GM12878 (cell line): ENCODE data around the gene KRTAP10-1. TPM values are rescaled to one million over a fixed set of nuclear protein-coding genes. Genes with fewer than 3 reads are reported as not detected.

ENCODE experiments used
- ATAC-seq: fragments of 200-7000 bp; cut with Tn5 transposase; 3 replicates; pipeline ENCODE4 v1.9.1; 2020; ENCODE audit warnings: mild to moderate bottlenecking, moderate library complexity
- BruUV-seq: library from RNA; stranded (reverse); fragments of 400-500 nt; replicated peaks from 2 replicates; lab custom pipeline; 2021; lab: Mats Ljungman, UMichigan
- CTCF ChIA-PET: fragments of 300-600 bp; sonication (Branson Sonifier 250); formaldehyde crosslinking; extraction: SDS; loops from one replicate; lab custom pipeline; 2021; ENCODE audit warnings: inconsistent platforms; lab: Yijun Ruan, JAX
- POLR2A ChIA-PET: fragments of 350-600 bp; formaldehyde crosslinking; extraction: SDS; loops from one replicate; lab custom pipeline; 2021; ENCODE audit warnings: inconsistent platforms; lab: Charles Lee
- RAD21 ChIA-PET: fragments of 300-600 bp; sonication (Branson Sonifier 250); formaldehyde crosslinking; loops from one replicate; lab custom pipeline; 2023; ENCODE audit warnings: antibody characterized with exemption; ENCODE audit not compliant: unreplicated experiment; lab: Charles Lee
- SMC1A ChIA-PET: fragments of 300-600 bp; sonication (Branson Sonifier 250); formaldehyde crosslinking; loops from one replicate; lab custom pipeline; 2023; ENCODE audit not compliant: unreplicated experiment, uncharacterized antibody; lab: Charles Lee
- DNase-seq: peaks from one replicate; pipeline ENCODE4 v3.0.0-alpha.2; 2011; ENCODE audit warnings: low read depth, low spot score
- FAIRE-seq: peaks from 3 replicates; lab custom pipeline; 2011; peaks lifted over from hg19 to GRCh38; lab: Jason Lieb, UNC
- H2AFZ ChIP-seq: 2 replicates; pipeline ENCODE4 v1.6.0; 2011; ENCODE audit warnings: low read depth, low read length, control low read depth; ENCODE audit not compliant: control insufficient read depth
- H3K27ac ChIP-seq: 2 replicates; pipeline ENCODE4 v1.5.1; 2011; ENCODE audit warnings: control low read depth; ENCODE audit not compliant: control insufficient read depth, insufficient read depth
- H3K27me3 ChIP-seq, 2 experiments: replicated peaks in 1 of 2; 2 replicates each; pipeline versions ENCODE4 v1.6.0 to v1.6.1; 2011; ENCODE audit warnings: low read length in 1 of 2; ENCODE audit not compliant: control insufficient read depth in 2 of 2, insufficient read depth in 2 of 2
- H3K36me3 ChIP-seq, 2 experiments: 2 replicates each; pipeline ENCODE4 v1.5.1; 2011; ENCODE audit warnings: low read length in 1 of 2; ENCODE audit not compliant: control insufficient read depth in 2 of 2, insufficient read depth in 2 of 2
- H3K4me1 ChIP-seq: 2 replicates; pipeline ENCODE4 v1.6.1; 2011; ENCODE audit warnings: mild to moderate bottlenecking, low read length, moderate library complexity, mixed read lengths; ENCODE audit not compliant: control insufficient read depth, insufficient read depth
- H3K4me2 ChIP-seq: 2 replicates; pipeline ENCODE4 v1.6.0; 2011; ENCODE audit warnings: control low read depth; ENCODE audit not compliant: control insufficient read depth, insufficient read depth
- H3K4me3 ChIP-seq: fragments of 200-600 bp; sonication (generic); 2 replicates; pipeline ENCODE4 v1.5.1; 2016
- H3K79me2 ChIP-seq: 2 replicates; pipeline ENCODE4 v1.6.0; 2011; ENCODE audit warnings: low read length; ENCODE audit not compliant: control insufficient read depth, insufficient read depth
- H3K9ac ChIP-seq: 2 replicates; pipeline ENCODE4 v1.8.0; 2011; ENCODE audit warnings: low read length, control low read depth, mixed read lengths; ENCODE audit not compliant: control insufficient read depth, insufficient read depth
- H3K9me3 ChIP-seq: replicated peaks from 3 replicates; pipeline ENCODE4 v1.5.1; 2011; ENCODE audit warnings: mild to moderate bottlenecking, low read length; ENCODE audit not compliant: control insufficient read depth, insufficient read depth
- H4K20me1 ChIP-seq: 2 replicates; pipeline ENCODE4 v1.6.0; 2011; ENCODE audit not compliant: control insufficient read depth, insufficient read depth
- ATF2 ChIP-seq: IDR thresholded peaks from 2 replicates; pipeline ENCODE4 v1.6.1; 2012; ENCODE audit warnings: low read length, inconsistent platforms
- BHLHE40 ChIP-seq, 2 experiments: fragments of 450-650 bp in 1 of 2; IDR thresholded peaks; 2 replicates each; pipeline ENCODE4 v1.6.1; 2011 to 2017; ENCODE audit warnings: low read depth in 2 of 2, borderline replicate concordance in 1 of 2, improper control_type of control experiment in 1 of 2, low read length in 1 of 2, mild to moderate bottlenecking in 1 of 2
- E4F1 ChIP-seq: fragments of 450-650 bp; IDR thresholded peaks from 2 replicates; pipeline ENCODE4 v1.6.1; 2018; ENCODE audit warnings: borderline replicate concordance, mild to moderate bottlenecking; ENCODE audit not compliant: partially characterized antibody
- EED ChIP-seq: sonication (generic); IDR thresholded peaks from 2 replicates; pipeline ENCODE4 v1.6.1; 2016; ENCODE audit warnings: antibody characterized with exemption, low read depth
- NFXL1 ChIP-seq: fragments of 450-650 bp; IDR thresholded peaks from 2 replicates; pipeline ENCODE4 v1.6.1; 2017; ENCODE audit warnings: antibody characterized with exemption, mild to moderate bottlenecking, borderline replicate concordance
- RELB ChIP-seq: fragments of 450-650 bp; IDR thresholded peaks from 2 replicates; pipeline ENCODE4 v1.6.1; 2017; ENCODE audit warnings: low read depth, mild to moderate bottlenecking, moderate library complexity
- SMAD1 ChIP-seq: fragments of 450-650 bp; IDR thresholded peaks from 2 replicates; pipeline ENCODE4 v1.6.1; 2018; ENCODE audit warnings: mild to moderate bottlenecking, low read depth; ENCODE audit not compliant: partially characterized antibody
- TARDBP ChIP-seq: IDR thresholded peaks from 2 replicates; pipeline ENCODE4 v1.6.1; 2016; ENCODE audit warnings: borderline replicate concordance
- ZBTB11 ChIP-seq: fragments of 450-650 bp; formaldehyde crosslinking; IDR thresholded peaks from 2 replicates; pipeline ENCODE4 v1.5.0; 2022; ENCODE audit warnings: mild to moderate bottlenecking, missing genetic modification characterization
- ZNF217 ChIP-seq: fragments of 450-650 bp; IDR thresholded peaks from 2 replicates; pipeline ENCODE4 v1.6.1; 2017; ENCODE audit warnings: antibody characterized with exemption, mild to moderate bottlenecking
- ZNF24 ChIP-seq: fragments of 450-650 bp; IDR thresholded peaks from 2 replicates; pipeline ENCODE4 v1.6.1; 2017; ENCODE audit warnings: antibody characterized with exemption, mild to moderate bottlenecking
- WGBS: methylation state at CpG from one replicate; pipeline ENCODE4 v1.1.6; 2016; ENCODE audit warnings: low lambda C conversion rate; ENCODE audit not compliant: insufficient replicate concordance, insufficient coverage; ENCODE audit errors: missing lambda C conversion rate; 5-methylcytosine and 5-hydroxymethylcytosine counted together
- in situ Hi-C: fragments of 300-500 bp; cut with MboI; formaldehyde crosslinking; loops from 9 replicates; pipeline ENCODE4 v1.14.3; 2018; ENCODE audit warnings: mixed read lengths
- intact Hi-C: fragments of 100-400 bp; cut with micrococcal nuclease; formaldehyde crosslinking; loops from one replicate; pipeline ENCODE4 v1.14.2; 2022; ENCODE audit not compliant: unreplicated experiment
- polyA plus RNA-seq, 11 experiments: library from polyadenylated mRNA; depleted of rRNA in 4 of 11; unstranded in 6 of 11; stranded (reverse) in 5 of 11; fragments of >200 nt; fragmentation: Nextera tagmentation in 4 of 11; fragmentation: Illumina TruSeq in 1 of 11; extraction: Ambion mirVana in 4 of 11; extraction: Trizol in 1 of 11; gene quantifications; 1 replicate in 1 of 11; 2 replicates in 10 of 11; pipeline versions ENCODE4 v1.2.1 to v1.2.3, GENCODE V29; 2011 to 2016; ENCODE audit warnings: inconsistent platforms in 2 of 11, missing spikeins in 2 of 11, low read depth in 1 of 11
- total RNA-seq, 4 experiments: library from RNA; depleted of rRNA in 3 of 4; stranded (reverse); fragments of >200 nt in 3 of 4; fragmentation: Illumina TruSeq in 1 of 4; extraction: Trizol in 1 of 4; gene quantifications; 2 replicates each; pipeline versions ENCODE4 v1.2.1 to v1.2.3, GENCODE V29; 2013 to 2021

The KRTAP10-1 gene
- total and polyA plus RNA-seq, 10 of the 15 experiments (the other 5 are each of a cell fraction or from before 2014, with no cell fraction given), result not detected

- Histone ChIP-seq H3K4me3 (no peak overlapping the region), H2AFZ (no peak overlapping the region), H3K36me3 (no peaks in the 10 kb centered on the region), H4K20me1 (no peaks in the 10 kb centered on the region), H3K4me1 (no peaks in the 10 kb centered on the region), H3K4me2 (no peak overlapping the region), H3K9me3 (peaks cover 5% of the 10 kb centered on the region; the same call in 2 of the 3 replicates), H3K9ac (no peak overlapping the region), H3K27me3 (no peaks in the 10 kb centered on the region), H3K27ac (no peak overlapping the region), H3K79me2 (no peaks in the 10 kb centered on the region)
- intact Hi-C loops, result no loop called here
- ChIA-PET POLR2A (no interaction called here), CTCF (no interaction called here), SMC1A (no interaction called here), RAD21 (no interaction called here)
- BruUV-seq, result no TSS peak
- no peak for FAIRE-seq
- DNase-seq, result no peak
- WGBS, result 44% methylated on average over 15 of the region's 15 CpGs
- in situ Hi-C loops, result no loop called here
- no peak for ATAC-seq
- TF ChIP-seq EED (no peak), ZNF217 (no peak), TARDBP (no peak), NFXL1 (no peak), E4F1 (no peak), ZNF24 (no peak), BHLHE40 (IDR thresholded peaks at IDR 0.05; ENCODE audit: borderline replicate concordance in 1 of 2, low read depth in 2 of 2, low read length in 1 of 2) (no peak), ATF2 (no peak), SMAD1 (no peak), RELB (no peak), ZBTB11 (CRISPR knock-in tag) (no peak)
Measured at GRCh38 chr21:44582055-44582454, 42.1 kb upstream of the KRTAP10-1 start.
